ENCODE results near the gene CYP26C1. TPM values are rescaled to one million over a fixed set of nuclear protein-coding genes. Genes with fewer than 3 reads are reported as not detected.

Gene CYP26C1
- total RNA-seq, 1 experiment from 2014 or later = 0.11 TPM

- TF ChIP-seq ATF2 (CRISPR knock-in tag; IDR thresholded peaks at IDR 0.05; ENCODE audit: borderline replicate concordance, low read depth) (no peak), GABPB1 (CRISPR knock-in tag; IDR thresholded peaks at IDR 0.05) (no peak), E2F4 (CRISPR knock-in tag; IDR thresholded peaks at IDR 0.05; ENCODE audit: borderline replicate concordance, low read depth) (no peak), ZNF263 (CRISPR knock-in tag; IDR thresholded peaks at IDR 0.05; ENCODE audit: low read depth) (peak; percentile 96), FOXP4 (CRISPR knock-in tag; IDR thresholded peaks at IDR 0.05) (no peak)
Observed at GRCh38 chr10:93115661-93116383, 55.2 kb downstream of the CYP26C1 start (continued).

Other genes starting within 250 kb of the CYP26C1 start
- gene EXOC6, start 212.3 kb upstream of the CYP26C1 start, total RNA-seq (2021) = 4.4 to 5.0 TPM (median 4.5 TPM) in 3 replicates
- 2.1 to 3.4 TPM (median 3.1 TPM) in 3 replicates for gene CYP26A1, start 13.1 kb downstream of the CYP26C1 start, total RNA-seq (2021)

All from WTC11 (cell line).